OCI-LY7 (cell line): ENCODE data around the gene RBM18. TPM values are rescaled to one million over a fixed set of nuclear protein-coding genes. Genes with fewer than 3 reads are reported as not detected.

ENCODE experiments used
- BruUV-seq: library from RNA; stranded (reverse); fragments of 400-500 nt; replicated peaks from 2 replicates; lab custom pipeline; 2021; lab: Mats Ljungman, UMichigan
- CTCF ChIA-PET: fragments of 300-600 bp; sonication (Branson Sonifier 250); formaldehyde crosslinking; loops from one replicate; lab custom pipeline; 2022; ENCODE audit warnings: antibody characterized with exemption; ENCODE audit not compliant: unreplicated experiment; lab: Charles Lee
- POLR2A ChIA-PET: fragments of 300-600 bp; sonication (Branson Sonifier 250); formaldehyde crosslinking; loops from one replicate; lab custom pipeline; 2022; ENCODE audit warnings: antibody characterized with exemption; lab: Charles Lee
- DNase-seq: peaks from one replicate; pipeline ENCODE4 v3.0.0-alpha.2; 2015; ENCODE audit warnings: low spot score
- H2AFZ ChIP-seq: fragments of 200-600 bp; sonication (generic), shearing (Covaris generic); 2 replicates; pipeline ENCODE4 v1.6.1; 2014; ENCODE audit warnings: mild to moderate bottlenecking, antibody characterized with exemption, low read length, moderate library complexity
- H3K27ac ChIP-seq: fragments of 200-600 bp; sonication (generic); 2 replicates; pipeline ENCODE4 v1.5.1; 2014; ENCODE audit warnings: mixed run types, low read depth, mild to moderate bottlenecking, moderate library complexity, low read length, inconsistent platforms; ENCODE audit not compliant: poor library complexity, severe bottlenecking
- H3K36me3 ChIP-seq: fragments of 200-600 bp; sonication (generic); 2 replicates; pipeline ENCODE4 v1.6.1; 2014; ENCODE audit warnings: mild to moderate bottlenecking, antibody characterized with exemption, low read length, moderate library complexity, mixed read lengths; ENCODE audit not compliant: insufficient read depth
- H3K4me1 ChIP-seq: fragments of 200-600 bp; sonication (generic); 2 replicates; pipeline ENCODE4 v1.5.1; 2014; ENCODE audit warnings: mild to moderate bottlenecking, low read length; ENCODE audit not compliant: insufficient read depth, poor library complexity, severe bottlenecking
- H3K4me2 ChIP-seq: fragments of 200-600 bp; sonication (generic); 2 replicates; pipeline ENCODE4 v1.6.1; 2014; ENCODE audit warnings: mild to moderate bottlenecking, low read length
- H3K4me3 ChIP-seq: fragments of 200-600 bp; sonication (generic); 2 replicates; pipeline ENCODE4 v1.5.1; 2014; ENCODE audit warnings: mild to moderate bottlenecking, low read depth, low read length; ENCODE audit not compliant: poor library complexity, severe bottlenecking
- H3K79me2 ChIP-seq: fragments of 200-600 bp; sonication (generic); 2 replicates; pipeline ENCODE4 v1.6.1; 2016; ENCODE audit warnings: low read depth, mild to moderate bottlenecking, low read length, moderate library complexity, mixed read lengths; ENCODE audit not compliant: insufficient read depth
- H3K9me2 ChIP-seq: fragments of 200-600 bp; sonication (generic); 2 replicates; pipeline ENCODE4 v1.6.1; 2016; ENCODE audit warnings: mild to moderate bottlenecking, low read length, mixed read lengths; ENCODE audit not compliant: insufficient read depth
- H3K9me3 ChIP-seq: fragments of 200-600 bp; sonication (generic); 2 replicates; pipeline ENCODE4 v1.6.1; 2014; ENCODE audit warnings: mild to moderate bottlenecking, mixed run types, low read length, mixed read lengths
- H4K20me1 ChIP-seq: fragments of 200-600 bp; sonication (generic); 2 replicates; pipeline ENCODE4 v1.6.1; 2014; ENCODE audit warnings: mild to moderate bottlenecking, antibody characterized with exemption, low read length, moderate library complexity, mixed read lengths; ENCODE audit not compliant: insufficient read depth
- CTCF ChIP-seq: fragments of 200-600 bp; sonication (generic); conservative IDR thresholded peaks from 2 replicates; pipeline ENCODE4 v1.5.1; 2014; ENCODE audit warnings: mild to moderate bottlenecking, antibody characterized with exemption, low read length, moderate library complexity, mixed read lengths
- EZH2phosphoT487 ChIP-seq: fragments of 200-600 bp; sonication (generic); IDR thresholded peaks from 2 replicates; pipeline ENCODE4 v1.6.1; 2018; ENCODE audit warnings: low read depth, borderline replicate concordance, mild to moderate bottlenecking, mixed run types, antibody characterized with exemption, low read length, moderate library complexity, mixed read lengths
- intact Hi-C: fragments of 100-400 bp; cut with micrococcal nuclease; formaldehyde crosslinking; loops from one replicate; pipeline ENCODE4 v1.10.0; 2022; ENCODE audit not compliant: unreplicated experiment
- total RNA-seq, 2 experiments: library from RNA; depleted of rRNA in 1 of 2; stranded (reverse); fragments of >200 nt in 1 of 2; shearing (Covaris generic) in 1 of 2; gene quantifications; 2 replicates each; pipeline ENCODE4 v1.2.3, GENCODE V29; 2014 to 2022

Gene RBM18
- total RNA-seq, 2 experiments from 2014 or later: 8.3 to 22.2 TPM

DNA sequence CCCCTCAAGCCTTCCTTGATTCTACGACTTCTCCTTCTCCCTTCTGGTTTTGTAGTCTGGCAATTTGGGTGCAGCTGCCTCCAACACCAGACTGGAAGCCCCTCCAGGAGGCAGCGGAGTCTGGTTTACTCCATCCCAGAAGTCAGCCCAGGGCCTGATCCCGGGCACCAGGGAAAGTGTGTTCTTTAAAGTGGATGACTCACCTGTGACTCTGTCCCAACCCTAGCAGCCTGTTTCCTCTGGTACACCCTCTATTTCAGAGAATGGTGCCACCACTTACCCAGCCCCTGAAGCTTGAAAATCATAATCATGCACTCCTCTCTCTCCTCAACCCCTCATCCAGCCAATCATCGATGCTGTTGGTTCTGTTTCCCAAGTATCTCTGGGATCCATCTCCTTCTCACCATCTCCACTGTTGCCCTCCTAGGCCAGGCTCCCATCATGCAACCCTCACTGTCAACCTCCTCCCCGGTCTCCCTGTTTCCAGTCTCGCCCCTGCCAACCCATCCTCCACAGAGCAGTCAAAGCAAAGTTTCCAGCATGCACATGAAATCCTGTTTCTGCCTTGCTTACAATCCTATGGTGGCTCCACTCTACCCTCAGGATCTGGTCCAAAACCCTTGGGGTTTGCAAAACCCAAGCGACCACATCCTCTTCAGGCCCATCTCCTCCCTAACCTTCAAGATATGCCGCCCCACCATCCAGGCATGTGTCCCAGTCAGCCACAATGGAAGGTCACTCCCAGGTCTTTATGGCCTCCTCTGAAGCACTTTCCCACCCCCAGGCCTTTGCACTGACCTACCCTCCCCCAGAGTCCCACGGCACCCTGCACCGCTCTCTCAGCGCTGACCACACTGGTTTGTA lies 46.3 kb downstream of the RBM18 start:
- H2AFZ ChIP-seq: no peak overlapping the region
- no peak for DNase-seq
- no peak overlapping the region for H3K4me2 ChIP-seq
- CTCF ChIA-PET: no interaction called here
- TF ChIP-seq EZH2phosphoT487 (no peak), CTCF (no peak)
- H3K9me2 ChIP-seq: no peaks in the 10 kb centered on the region
- no peaks in the 10 kb centered on the region for H3K79me2 ChIP-seq
- H3K36me3 ChIP-seq: no peaks in the 10 kb centered on the region
- H3K9me3 ChIP-seq: no peaks in the 10 kb centered on the region
- peaks cover 4% of the 10 kb centered on the region for H3K4me1 ChIP-seq
- H4K20me1 ChIP-seq: no peaks in the 10 kb centered on the region
- BruUV-seq: no TSS peak
- no peak overlapping the region for H3K4me3 ChIP-seq
- H3K27ac ChIP-seq: no peak overlapping the region
- intact Hi-C loops: no loop called here
- POLR2A ChIA-PET: interaction anchor here (0.7 kb wide), 1 partner anchor 19 kb away, joined by 3 read pairs; no protein-coding TSS in a partner anchor

- POLR2A ChIA-PET: interaction anchor here (0.7 kb wide), 1 partner anchor 18 kb away, joined by 3 read pairs; no protein-coding TSS in a partner anchor
- Histone ChIP-seq H4K20me1 (no peaks in the 10 kb centered on the region), H3K36me3 (no peaks in the 10 kb centered on the region), H3K79me2 (no peaks in the 10 kb centered on the region), H3K4me1 (peaks cover 4% of the 10 kb centered on the region), H2AFZ (no peak overlapping the region), H3K9me2 (no peaks in the 10 kb centered on the region), H3K4me3 (no peak overlapping the region), H3K27ac (no peak overlapping the region), H3K4me2 (no peak overlapping the region), H3K9me3 (no peaks in the 10 kb centered on the region)
- intact Hi-C loops: no loop called here
- no peak for DNase-seq
- TF ChIP-seq EZH2phosphoT487 (no peak), CTCF (no peak)
- BruUV-seq: no TSS peak
- CTCF ChIA-PET: no interaction called here
Observed at GRCh38 chr9:122217640-122218039, 47.0 kb downstream of the RBM18 start.
